CD4-positive, alpha-beta memory T cell (primary cell): ENCODE results near the gene TNNI3K. TPM values are rescaled to one million over a fixed set of nuclear protein-coding genes. Genes with fewer than 3 reads are reported as not detected.

Source experiments
- CTCF ChIA-PET: fragments of 350-600 bp; sonication (Branson Sonifier 250); formaldehyde crosslinking; loops from one replicate; lab custom pipeline; 2021; ENCODE audit warnings: inconsistent platforms; ENCODE audit not compliant: partially characterized antibody; lab: Charles Lee
- POLR2A ChIA-PET: fragments of 350-600 bp; sonication (Branson Sonifier 250); formaldehyde crosslinking; loops from one replicate; lab custom pipeline; 2021; ENCODE audit not compliant: partially characterized antibody; lab: Charles Lee
- DNase-seq, 5 donors: peaks; one replicate each; pipeline versions ENCODE4 v3.0.0 to v3.0.0-alpha.2; 2020 to 2022; ENCODE audit warnings: mixed read lengths in 1 of 5
- H3K27ac ChIP-seq: one replicate; pipeline ENCODE4 v1.7.0; 2013; ENCODE audit warnings: low read depth, low read length
- H3K27me3 ChIP-seq: 2 replicates; pipeline ENCODE4 v1.7.0; 2013; ENCODE audit warnings: mild to moderate bottlenecking, low read length, moderate library complexity; ENCODE audit not compliant: insufficient read depth
- H3K36me3 ChIP-seq: 2 replicates; pipeline ENCODE4 v1.7.0; 2013; ENCODE audit warnings: mild to moderate bottlenecking, low read length, moderate library complexity; ENCODE audit not compliant: insufficient read depth
- H3K4me1 ChIP-seq: 2 replicates; pipeline ENCODE4 v1.7.0; 2013; ENCODE audit warnings: mild to moderate bottlenecking, low read length, moderate library complexity; ENCODE audit not compliant: insufficient read depth
- H3K4me3 ChIP-seq, 2 donors: one replicate each; pipeline ENCODE4 v1.7.0; 2013; ENCODE audit warnings: low read length in 2 of 2, mild to moderate bottlenecking in 1 of 2
- H3K9me3 ChIP-seq, 2 donors: one replicate each; pipeline ENCODE4 v1.7.0; 2013; ENCODE audit warnings: low read length in 2 of 2, control low read depth in 1 of 2; ENCODE audit not compliant: control insufficient read depth in 1 of 2
- H3K27ac Mint-ChIP-seq, 7 donors: one replicate each; pipeline ENCODE4 v1.8.0; 2020 to 2021; ENCODE audit warnings: mixed read lengths in 7 of 7, mild to moderate bottlenecking in 6 of 7, inconsistent platforms in 3 of 7, moderate library complexity in 3 of 7
- H3K27me3 Mint-ChIP-seq, 2 donors: one replicate each; pipeline ENCODE4 v1.8.0; 2020 to 2021; ENCODE audit warnings: mixed read lengths in 2 of 2
- H3K36me3 Mint-ChIP-seq, 2 donors: one replicate each; pipeline ENCODE4 v1.8.0; 2020 to 2021; ENCODE audit warnings: mixed read lengths in 2 of 2, inconsistent platforms in 1 of 2, mild to moderate bottlenecking in 1 of 2
- H3K4me1 Mint-ChIP-seq, 4 donors: one replicate each; pipeline ENCODE4 v1.8.0; 2020 to 2021; ENCODE audit warnings: mixed read lengths in 4 of 4, mild to moderate bottlenecking in 1 of 4
- H3K4me3 Mint-ChIP-seq, 8 donors: one replicate each; pipeline ENCODE4 v1.8.0; 2020 to 2021; ENCODE audit warnings: mixed read lengths in 8 of 8, mild to moderate bottlenecking in 7 of 8, moderate library complexity in 6 of 8, inconsistent platforms in 3 of 8
- H3K9me3 Mint-ChIP-seq, 8 donors: one replicate each; pipeline ENCODE4 v1.8.0; 2020 to 2021; ENCODE audit warnings: mixed read lengths in 8 of 8, mild to moderate bottlenecking in 5 of 8, inconsistent platforms in 3 of 8, moderate library complexity in 1 of 8
- intact Hi-C: fragments of 100-400 bp; cut with micrococcal nuclease; formaldehyde crosslinking; loops from one replicate; pipeline ENCODE4 v1.15.1; 2023
- polyA plus RNA-seq, 2 donors: library from polyadenylated mRNA; unstranded; fragments of 300-500 nt; fragmentation: Illumina TruSeq; gene quantifications; one replicate each; pipeline ENCODE4 v1.2.3, GENCODE V29; 2021
- total RNA-seq, 2 experiments: library from RNA; stranded (reverse); gene quantifications; one replicate each; pipeline ENCODE4 v1.2.3, GENCODE V29; 2021

The TNNI3K gene
- total and polyA plus RNA-seq, 4 experiments from 2014 or later = 0.54 TPM; not detected in 3

- Histone ChIP-seq H3K36me3 (no peaks in the 10 kb centered on the region), H3K4me3 (no peak overlapping the region), H3K9me3 (no peaks in the 10 kb centered on the region), H3K27me3 (no peaks in the 10 kb centered on the region), H3K4me1 (no peaks in the 10 kb centered on the region), H3K27ac (no peak overlapping the region)
- ChIA-PET CTCF (no interaction called here), POLR2A (no interaction called here)
- Mint-ChIP-seq H3K4me1 (peaks cover 0 to 2% (median 0%) of the 10 kb centered on the region in 4 donors), H3K27ac (no peak overlapping the region), H3K9me3 (no peaks in the 10 kb centered on the region), H3K27me3 (peaks cover 0 to 1% of the 10 kb centered on the region in 2 donors), H3K36me3 (no peaks in the 10 kb centered on the region), H3K4me3 (no peak overlapping the region)
- intact Hi-C loops = no loop called here
- DNase-seq = no peak
Measured at GRCh38 chr1:74470251-74470650, 235.1 kb downstream of the TNNI3K start.

GRCh38 chr1:74470936-74471335 lies 235.7 kb downstream of the TNNI3K start:
- Mint-ChIP-seq H3K27ac (no peak overlapping the region), H3K9me3 (no peaks in the 10 kb centered on the region), H3K36me3 (no peaks in the 10 kb centered on the region), H3K4me1 (peaks cover 0 to 2% (median 0%) of the 10 kb centered on the region in 4 donors), H3K27me3 (peaks cover 0 to 1% of the 10 kb centered on the region in 2 donors), H3K4me3 (no peak overlapping the region)
- CTCF ChIA-PET = no interaction called here
- Histone ChIP-seq H3K4me1 (no peaks in the 10 kb centered on the region), H3K27me3 (no peaks in the 10 kb centered on the region), H3K4me3 (no peak overlapping the region), H3K36me3 (no peaks in the 10 kb centered on the region), H3K27ac (no peak overlapping the region), H3K9me3 (no peaks in the 10 kb centered on the region)
- intact Hi-C loops = no loop called here
- POLR2A ChIA-PET = no interaction called here
- no peak for DNase-seq

GRCh38 chr1:74471470-74471869 lies 236.3 kb downstream of the TNNI3K start:
- H3K27me3 Mint-ChIP-seq = peaks cover 0 to 1% of the 10 kb centered on the region in 2 donors
- H3K9me3 Mint-ChIP-seq = no peaks in the 10 kb centered on the region
- Histone ChIP-seq H3K4me1 (no peaks in the 10 kb centered on the region), H3K9me3 (no peaks in the 10 kb centered on the region), H3K4me3 (no peak overlapping the region), H3K36me3 (no peaks in the 10 kb centered on the region), H3K27me3 (no peaks in the 10 kb centered on the region), H3K27ac (no peak overlapping the region)
- H3K27ac Mint-ChIP-seq = no peak overlapping the region
- ChIA-PET CTCF (no interaction called here), POLR2A (no interaction called here)
- H3K4me3 Mint-ChIP-seq = no peak overlapping the region
- H3K36me3 Mint-ChIP-seq = no peaks in the 10 kb centered on the region
- DNase-seq = no peak
- peaks cover 0 to 2% (median 0%) of the 10 kb centered on the region in 4 donors for H3K4me1 Mint-ChIP-seq
- intact Hi-C loops = no loop called here

- no peak overlapping the region for H3K27ac Mint-ChIP-seq
- Histone ChIP-seq H3K27ac (no peak overlapping the region), H3K27me3 (no peaks in the 10 kb centered on the region), H3K4me3 (no peak overlapping the region), H3K4me1 (no peaks in the 10 kb centered on the region), H3K9me3 (no peaks in the 10 kb centered on the region), H3K36me3 (no peaks in the 10 kb centered on the region)
- intact Hi-C loops = no loop called here
- no peaks in the 10 kb centered on the region for H3K36me3 Mint-ChIP-seq
- ChIA-PET CTCF (no interaction called here), POLR2A (no interaction called here)
- no peaks in the 10 kb centered on the region for H3K9me3 Mint-ChIP-seq
- DNase-seq = no peak
- no peaks in the 10 kb centered on the region for H3K27me3 Mint-ChIP-seq
- no peaks in the 10 kb centered on the region for H3K4me1 Mint-ChIP-seq
- H3K4me3 Mint-ChIP-seq = no peak overlapping the region
Measured at GRCh38 chr1:74474585-74474984, 239.4 kb downstream of the TNNI3K start.

- no peak overlapping the region for H3K27ac Mint-ChIP-seq
- H3K27me3 Mint-ChIP-seq = no peaks in the 10 kb centered on the region
- Histone ChIP-seq H3K4me3 (no peak overlapping the region), H3K9me3 (no peaks in the 10 kb centered on the region), H3K27ac (no peak overlapping the region), H3K4me1 (no peaks in the 10 kb centered on the region), H3K36me3 (no peaks in the 10 kb centered on the region), H3K27me3 (no peaks in the 10 kb centered on the region)
- ChIA-PET POLR2A (no interaction called here), CTCF (interaction anchor here (0.8 kb wide), 1 partner anchor 14 kb away, joined by 3 read pairs; no protein-coding TSS in a partner anchor)
- no peaks in the 10 kb centered on the region for H3K4me1 Mint-ChIP-seq
- no peak for DNase-seq
- no peaks in the 10 kb centered on the region for H3K36me3 Mint-ChIP-seq
- intact Hi-C loops = no loop called here
- H3K4me3 Mint-ChIP-seq = no peak overlapping the region
- no peaks in the 10 kb centered on the region for H3K9me3 Mint-ChIP-seq
Measured at GRCh38 chr1:74478979-74479378, 243.8 kb downstream of the TNNI3K start.

GRCh38 chr1:74480068-74480467 lies 244.9 kb downstream of the TNNI3K start:
- CTCF ChIA-PET = interaction anchor here (0.8 kb wide), 1 partner anchor 13 kb away, joined by 3 read pairs; no protein-coding TSS in a partner anchor
- POLR2A ChIA-PET = no interaction called here

GRCh38 chr1:74481607-74482006 lies 246.4 kb downstream of the TNNI3K start:
- ChIA-PET POLR2A (no interaction called here), CTCF (no interaction called here)
- H3K27me3 Mint-ChIP-seq = peaks cover 0 to 4% of the 10 kb centered on the region in 2 donors
- Histone ChIP-seq H3K9me3 (no peaks in the 10 kb centered on the region), H3K27me3 (no peaks in the 10 kb centered on the region), H3K36me3 (no peaks in the 10 kb centered on the region), H3K27ac (no peak overlapping the region), H3K4me3 (no peak overlapping the region), H3K4me1 (no peaks in the 10 kb centered on the region)
- no peaks in the 10 kb centered on the region for H3K4me1 Mint-ChIP-seq
- H3K9me3 Mint-ChIP-seq = peaks cover 0 to 2% (median 0%) of the 10 kb centered on the region in 8 donors
- no peak overlapping the region for H3K4me3 Mint-ChIP-seq
- no peaks in the 10 kb centered on the region for H3K36me3 Mint-ChIP-seq
- DNase-seq = no peak
- no peak overlapping the region for H3K27ac Mint-ChIP-seq
- intact Hi-C loops = no loop called here

More at GRCh38 chr1:74480068-74480467, 244.9 kb downstream of the TNNI3K start:
- H3K9me3 ChIP-seq = no peaks in the 10 kb centered on the region
- no peak overlapping the region for H3K27ac ChIP-seq
- H3K4me1 ChIP-seq = no peaks in the 10 kb centered on the region
- H3K36me3 Mint-ChIP-seq = no peaks in the 10 kb centered on the region
- no peak for DNase-seq
- intact Hi-C loops = no loop called here
- no peak overlapping the region for H3K4me3 Mint-ChIP-seq
- no peak overlapping the region for H3K4me3 ChIP-seq
- H3K36me3 ChIP-seq = no peaks in the 10 kb centered on the region
- no peaks in the 10 kb centered on the region for H3K4me1 Mint-ChIP-seq
- H3K27me3 Mint-ChIP-seq = peaks cover 0 to 4% of the 10 kb centered on the region in 2 donors
- H3K9me3 Mint-ChIP-seq = peaks cover 0 to 1% (median 0%) of the 10 kb centered on the region in 8 donors
- H3K27me3 ChIP-seq = no peaks in the 10 kb centered on the region
- H3K27ac Mint-ChIP-seq = no peak overlapping the region

GRCh38 chr1:74485622-74486021 lies 250.4 kb downstream of the TNNI3K start:
- CTCF ChIA-PET = no interaction called here
- no peak overlapping the region for H3K27ac ChIP-seq
- intact Hi-C loops = no loop called here
- peaks cover 0 to 4% of the 10 kb centered on the region in 2 donors for H3K27me3 Mint-ChIP-seq
- no peak overlapping the region for H3K27ac Mint-ChIP-seq
- H3K27me3 ChIP-seq = no peaks in the 10 kb centered on the region
- H3K9me3 Mint-ChIP-seq = peaks cover 0 to 2% (median 0%) of the 10 kb centered on the region in 8 donors
- H3K9me3 ChIP-seq = no peaks in the 10 kb centered on the region
- no peaks in the 10 kb centered on the region for H3K36me3 Mint-ChIP-seq
- no peaks in the 10 kb centered on the region for H3K4me1 ChIP-seq
- no peaks in the 10 kb centered on the region for H3K4me1 Mint-ChIP-seq
- POLR2A ChIA-PET = no interaction called here
- no peak for DNase-seq
- H3K4me3 Mint-ChIP-seq = no peak overlapping the region
- no peaks in the 10 kb centered on the region for H3K36me3 ChIP-seq
- H3K4me3 ChIP-seq = no peak overlapping the region
